Stromal cell of bone marrow (primary cell): ENCODE measurements around the gene IQCH.

Source experiments
- DNase-seq: peaks from one replicate; pipeline ENCODE4 v3.0.0-alpha.2; 2012; ENCODE audit warnings: low read depth

IQCH gene

DNA sequence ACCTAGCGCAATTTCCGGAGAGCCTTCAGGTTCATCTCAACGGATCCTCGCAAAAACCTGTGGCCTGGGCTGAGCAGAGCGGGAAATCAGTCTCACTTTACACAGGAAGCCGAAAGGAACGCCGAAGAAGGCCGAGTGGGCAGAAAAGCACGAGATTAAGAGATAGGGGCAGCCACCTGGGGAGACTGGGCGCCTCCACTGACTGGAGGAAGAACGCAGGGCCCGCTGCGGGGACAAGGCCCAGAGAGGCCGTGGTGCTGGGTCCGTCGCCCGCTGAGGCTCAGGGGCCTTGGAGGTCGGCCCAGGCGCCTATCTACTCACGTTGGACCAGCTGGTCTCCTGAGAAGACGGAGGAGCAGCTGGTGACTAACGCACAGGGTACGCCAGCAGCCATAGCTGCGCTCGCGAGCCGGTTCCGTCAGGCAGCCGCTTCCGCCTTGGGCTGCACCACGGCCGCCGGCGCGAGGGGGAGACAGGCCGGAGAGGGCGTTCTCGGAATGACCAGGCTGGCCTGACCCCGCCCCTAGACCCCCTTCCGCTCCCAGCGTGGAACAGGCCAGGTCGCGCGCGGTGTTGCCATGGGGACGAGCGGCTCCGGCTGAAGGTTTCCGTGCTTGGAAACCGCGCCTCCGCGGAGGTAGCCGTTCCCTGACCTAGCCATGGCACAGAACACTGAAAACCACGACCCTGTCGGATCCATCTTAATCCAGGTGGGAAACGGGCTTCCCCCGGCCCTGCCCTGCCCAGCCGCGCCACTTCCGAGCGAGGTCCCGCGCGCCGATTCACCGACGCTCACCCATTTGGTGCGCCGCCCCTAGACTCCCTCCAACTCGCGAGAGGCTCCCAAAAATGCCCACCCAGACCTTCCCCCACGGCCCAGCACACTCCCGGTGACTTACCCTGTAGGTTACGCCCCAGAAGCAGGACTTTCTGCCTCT lies at the start of gene IQCH, which contains the start of gene AAGAB:
IQCH (plus strand) TSS at position 549 of the 938 bp plus-strand sequence; CDS start at position 660, 111 bp downstream.
AAGAB (minus strand) TSS at position 424 of the 938 bp plus-strand sequence; CDS start at position 394, 30 bp downstream.
- DNase-seq = peak; percentile 94

DNA sequence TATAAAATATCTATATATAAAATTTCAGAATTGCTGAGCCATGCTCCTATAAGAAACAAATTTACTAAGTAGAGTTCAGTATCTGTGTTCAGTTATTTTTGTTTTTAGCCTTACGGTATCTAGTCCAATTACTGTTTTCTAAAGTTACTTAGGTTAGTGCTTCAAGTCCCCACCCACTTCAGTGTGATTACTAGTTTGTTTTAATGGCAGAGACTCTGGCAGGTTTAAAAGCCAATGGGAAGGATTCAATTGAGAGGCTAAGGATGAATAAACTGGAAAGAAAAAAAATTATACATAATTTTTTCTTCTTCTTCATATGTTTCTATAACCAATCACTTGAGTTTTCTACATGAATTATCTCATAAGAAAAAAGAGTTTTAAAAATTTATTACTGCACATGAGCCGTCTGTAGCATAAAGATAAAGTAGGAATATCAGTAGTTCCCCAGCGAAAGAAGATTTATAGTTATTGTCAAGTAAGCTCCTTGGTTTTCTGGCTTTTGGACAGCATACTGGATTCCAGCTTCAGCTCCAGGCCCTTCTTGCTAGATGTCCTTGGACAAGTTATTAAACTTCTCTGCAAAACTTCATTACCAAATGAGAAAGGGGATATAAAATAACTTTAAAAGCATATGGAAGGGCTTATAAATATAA lies 46.9 kb upstream of the IQCH start:
- no peak for DNase-seq

DNA sequence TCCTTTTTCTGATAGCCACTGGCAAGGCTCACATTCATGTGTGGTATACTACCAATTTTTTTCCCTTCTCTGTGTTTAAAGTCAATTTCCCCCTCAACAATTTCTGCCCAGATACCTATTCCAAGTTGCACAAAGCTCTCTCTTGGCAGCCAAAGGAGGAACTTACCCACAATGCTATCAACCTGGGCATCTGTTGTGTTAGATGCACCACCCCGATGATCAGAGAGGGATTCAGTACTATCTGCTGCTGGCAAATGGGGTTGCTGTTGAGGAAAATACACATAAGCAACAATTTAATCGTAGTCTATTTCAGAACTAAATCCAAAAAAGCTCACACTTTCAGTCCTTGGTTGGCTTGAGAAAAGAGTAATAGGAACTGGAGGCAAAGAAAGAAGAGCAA lies 46.2 kb upstream of the IQCH start:
- DNase-seq = no peak

DNA sequence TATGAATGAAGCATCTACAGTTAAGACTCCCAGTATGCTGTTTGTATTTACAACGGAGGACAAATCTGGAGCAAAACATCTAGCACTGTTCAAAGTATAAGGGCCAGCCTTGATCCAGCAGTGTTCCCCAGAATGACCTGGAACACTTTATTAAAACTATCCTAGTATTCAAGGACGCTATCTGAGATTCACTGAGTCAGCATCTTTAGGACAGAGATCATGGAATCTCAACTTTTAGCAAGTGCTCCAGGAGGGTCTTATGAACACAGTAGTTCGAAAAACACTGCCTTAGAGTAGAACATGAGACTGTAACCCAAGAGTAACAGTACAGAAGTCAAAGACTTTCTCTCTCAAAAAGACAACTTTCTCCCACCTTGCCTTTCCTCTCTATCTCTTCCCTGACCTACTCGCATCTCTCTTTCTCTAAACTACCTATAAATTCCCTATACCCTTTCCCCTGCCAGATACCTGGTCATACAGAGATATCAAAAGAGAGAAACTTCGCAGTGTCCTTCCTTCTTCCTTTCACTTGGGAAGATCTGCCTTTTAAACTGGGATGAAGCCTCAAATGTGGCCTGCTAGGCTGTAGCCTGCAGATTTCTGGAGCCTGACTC lies 43.9 kb upstream of the IQCH start:
- DNase-seq = no peak

DNA sequence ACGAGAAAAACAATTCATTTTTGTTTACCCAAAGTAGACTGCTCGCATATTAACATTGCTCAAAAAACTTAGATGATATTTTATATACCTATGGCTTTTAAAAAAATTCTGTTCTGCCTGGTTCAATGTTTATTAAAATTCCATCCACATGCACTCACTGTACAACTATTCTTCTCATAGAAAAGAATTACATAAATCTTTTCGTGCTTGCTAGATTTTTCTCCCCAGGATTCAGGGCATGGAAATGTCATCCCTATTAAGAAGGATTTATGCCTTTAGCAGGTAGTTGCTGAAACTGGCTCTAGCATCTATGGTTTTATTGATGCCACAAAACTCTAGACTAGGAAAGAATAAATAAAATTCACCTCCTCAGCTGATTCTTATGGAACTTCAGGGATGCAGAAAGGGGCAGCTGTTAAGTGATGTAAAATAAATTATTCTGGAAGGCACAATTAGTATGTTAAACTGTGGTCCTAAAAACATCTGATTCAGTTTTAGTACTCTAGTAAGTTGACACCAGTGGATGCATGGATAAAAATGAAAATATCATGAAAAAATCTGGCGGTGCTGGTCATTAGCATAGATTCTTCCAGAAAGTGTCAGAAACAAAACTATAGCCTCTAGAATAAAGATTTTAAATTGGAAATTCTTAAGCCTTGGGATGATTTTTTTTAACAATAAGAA lies 41.8 kb upstream of the IQCH start:
- no peak for DNase-seq

DNA sequence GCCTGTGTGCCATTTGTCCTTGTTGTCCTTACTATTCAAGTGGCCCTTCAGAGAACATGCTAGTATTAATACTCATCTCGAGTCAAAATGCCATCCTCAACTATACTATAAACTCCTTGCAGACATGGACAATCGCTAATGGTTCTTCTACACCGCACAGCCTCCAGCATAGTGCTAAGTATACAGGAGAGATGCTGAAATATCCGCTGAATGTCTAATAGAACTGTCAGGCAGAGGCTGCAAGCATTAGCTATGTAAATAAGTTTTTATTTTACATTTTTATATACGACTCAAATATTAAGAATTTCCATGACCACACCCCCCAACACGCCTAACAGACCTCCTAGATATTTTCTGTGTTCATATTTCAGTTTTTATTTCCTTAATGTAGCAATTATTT lies 39.5 kb upstream of the IQCH start:
- no peak for DNase-seq

DNA sequence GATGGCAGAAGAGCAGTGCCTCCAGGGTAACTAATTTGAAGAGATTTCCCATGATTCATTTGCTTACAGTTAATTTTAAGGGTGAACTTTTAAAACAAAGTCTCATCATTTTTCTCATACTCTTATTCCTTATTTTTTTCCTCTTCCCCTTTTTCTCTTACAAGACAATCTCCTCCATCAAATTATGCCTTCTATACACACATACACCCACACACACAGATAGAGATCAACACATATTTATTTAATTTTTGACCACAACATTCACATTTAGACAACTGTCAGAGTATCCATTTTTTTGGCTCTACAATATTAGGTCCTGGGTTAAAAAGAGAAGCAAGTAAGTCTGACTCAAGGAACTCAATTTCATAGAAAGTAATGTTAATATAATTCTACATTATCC lies 37.7 kb upstream of the IQCH start:
- no peak for DNase-seq

DNA sequence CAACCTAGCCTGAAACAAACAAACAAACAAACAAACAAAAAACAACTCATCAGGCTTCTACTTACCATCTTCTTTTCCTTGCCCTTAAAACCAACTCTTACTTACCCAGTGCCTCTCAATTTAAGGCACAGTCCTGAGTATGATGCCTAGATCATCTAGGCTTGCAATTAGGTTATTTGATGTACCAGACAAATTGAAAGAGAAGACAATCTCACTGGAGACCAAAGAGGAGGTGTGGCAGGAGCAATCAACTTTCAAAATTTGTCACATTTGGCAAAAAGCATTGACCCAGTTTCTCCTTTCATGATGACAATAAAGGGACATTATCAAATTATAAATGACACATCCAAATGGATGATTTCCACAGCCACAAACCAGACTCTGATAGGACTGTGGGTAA lies 36.2 kb upstream of the IQCH start:
- no peak for DNase-seq

DNA sequence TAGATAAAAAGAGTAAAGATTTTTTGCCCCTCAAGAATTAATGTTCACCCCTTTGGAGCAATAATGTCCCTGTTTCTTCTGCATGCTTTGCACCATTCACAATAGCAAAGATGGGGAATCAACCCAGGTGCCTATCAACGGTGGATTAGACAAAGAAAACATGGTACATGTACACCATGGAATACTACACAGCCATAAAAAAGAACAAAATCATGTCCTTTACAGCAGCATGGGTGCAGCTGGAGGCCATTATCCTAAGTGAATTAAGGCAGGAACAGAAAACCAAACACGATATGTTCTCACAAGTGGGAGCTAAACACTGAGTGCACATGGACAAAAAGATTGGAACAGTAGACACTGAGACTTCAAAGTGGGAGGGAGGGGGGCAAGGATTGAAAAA lies 35.3 kb upstream of the IQCH start:
- DNase-seq = no peak

DNA sequence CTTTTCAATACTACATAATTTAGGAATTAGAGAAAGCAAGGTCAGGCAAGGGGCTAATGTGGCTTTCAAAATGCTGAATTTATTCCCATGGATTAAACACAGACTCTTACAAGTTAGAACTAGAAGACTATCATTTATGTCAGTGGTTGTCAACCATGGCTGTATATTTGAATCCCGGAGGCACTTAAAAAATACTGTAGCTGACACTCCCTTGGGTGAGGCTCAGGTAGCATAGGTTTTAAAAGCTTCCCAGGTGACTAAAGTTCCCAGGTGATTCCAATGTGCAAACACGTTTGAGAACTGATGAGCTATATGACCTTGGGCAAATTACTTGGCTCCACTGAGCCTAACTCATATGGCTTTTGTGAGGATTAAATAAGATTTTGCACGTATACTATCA lies 29.7 kb upstream of the IQCH start:
- DNase-seq = no peak

DNA sequence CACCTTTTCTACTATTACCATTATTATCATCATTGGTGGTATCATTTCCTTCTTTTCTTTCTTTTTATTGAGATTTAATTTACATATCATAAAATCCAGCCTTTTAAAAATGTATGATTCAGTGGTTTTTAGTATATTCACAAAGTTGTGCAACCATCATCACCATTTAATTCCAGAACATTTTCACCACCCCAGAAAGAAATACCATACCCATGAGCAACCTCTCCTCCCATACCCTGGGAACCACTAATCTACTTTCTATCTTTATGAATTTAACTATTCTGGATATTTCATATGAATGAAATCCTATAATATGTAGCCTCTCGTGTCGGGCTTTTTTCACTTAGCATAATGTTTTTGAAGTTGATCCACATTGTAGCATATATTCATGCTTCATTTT lies 29.2 kb upstream of the IQCH start:
- peak; percentile 50 for DNase-seq

DNA sequence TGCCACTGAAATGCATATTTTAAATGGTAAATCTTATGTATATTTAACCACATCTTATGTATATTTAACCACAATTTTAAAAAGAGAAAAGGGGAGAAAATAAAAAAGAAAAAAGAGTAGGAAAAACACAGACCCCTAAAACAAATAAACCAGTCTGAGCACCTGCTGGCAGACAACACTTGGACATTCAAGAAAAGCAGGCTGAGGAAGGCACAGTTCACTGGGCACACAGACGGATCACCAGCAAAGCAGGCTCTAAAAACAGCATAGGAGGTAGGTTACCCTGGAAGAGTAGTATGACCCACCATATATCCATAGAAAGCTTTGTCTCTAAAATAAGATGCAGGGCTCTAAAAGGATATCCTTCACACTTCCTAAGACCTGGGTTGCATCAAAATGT lies 27.2 kb upstream of the IQCH start:
- DNase-seq = no peak

DNA sequence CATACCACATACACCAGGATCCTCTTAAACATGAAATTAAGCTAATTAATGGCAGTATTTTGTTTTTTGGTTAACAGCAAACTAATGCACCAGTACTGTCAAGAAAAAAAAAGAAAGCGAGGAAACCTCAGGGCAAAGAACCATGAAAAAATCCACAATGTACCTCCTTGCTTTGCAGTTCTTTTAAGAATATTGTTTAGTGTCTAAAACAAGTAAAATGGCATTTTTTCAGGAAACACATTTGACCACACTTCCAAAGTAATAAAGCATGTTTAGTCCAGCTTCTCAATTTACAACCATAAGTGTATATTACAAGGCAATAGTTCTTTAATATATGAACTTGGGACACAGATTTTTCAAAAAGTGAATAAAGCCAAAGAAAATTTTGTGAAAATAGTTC lies 26.7 kb upstream of the IQCH start:
- no peak for DNase-seq

DNA sequence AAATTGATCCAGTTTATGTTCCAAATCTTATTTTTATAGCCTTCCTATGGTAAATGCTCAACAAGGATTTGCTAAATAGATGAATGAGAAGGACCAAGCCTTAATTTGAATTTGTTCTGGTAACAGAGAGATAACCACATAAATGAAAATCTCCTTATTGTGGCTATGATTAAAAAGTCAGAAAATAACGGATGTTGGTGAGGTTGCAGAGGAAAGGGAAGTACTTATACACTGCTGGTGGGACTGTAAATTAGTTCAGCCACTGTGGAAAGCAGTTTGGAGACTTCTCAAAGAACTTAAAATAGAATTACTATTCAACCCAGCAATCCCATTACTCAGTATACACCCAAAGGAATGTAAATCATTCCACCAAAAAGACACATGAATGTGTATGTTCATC lies 26.3 kb upstream of the IQCH start:
- DNase-seq = no peak

DNA sequence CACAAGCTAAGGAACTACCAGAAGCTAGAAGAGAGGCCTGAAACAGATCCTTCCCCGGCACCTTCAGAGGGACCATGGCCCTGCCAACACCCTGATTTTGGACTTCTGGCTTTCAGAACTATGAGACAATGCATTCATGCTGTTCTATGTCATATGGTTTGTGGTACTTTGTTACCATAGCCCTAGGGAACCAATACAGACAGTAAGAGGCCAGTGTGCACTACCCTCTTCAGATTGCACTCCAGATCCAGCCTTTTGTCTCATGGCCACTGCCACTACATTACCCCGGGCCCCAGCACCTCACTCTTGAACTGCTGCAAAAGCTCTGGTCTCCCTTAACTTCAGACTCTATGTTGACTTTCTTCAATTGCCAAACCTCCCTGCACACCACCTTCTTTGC lies 24.1 kb upstream of the IQCH start:
- DNase-seq = no peak

DNA sequence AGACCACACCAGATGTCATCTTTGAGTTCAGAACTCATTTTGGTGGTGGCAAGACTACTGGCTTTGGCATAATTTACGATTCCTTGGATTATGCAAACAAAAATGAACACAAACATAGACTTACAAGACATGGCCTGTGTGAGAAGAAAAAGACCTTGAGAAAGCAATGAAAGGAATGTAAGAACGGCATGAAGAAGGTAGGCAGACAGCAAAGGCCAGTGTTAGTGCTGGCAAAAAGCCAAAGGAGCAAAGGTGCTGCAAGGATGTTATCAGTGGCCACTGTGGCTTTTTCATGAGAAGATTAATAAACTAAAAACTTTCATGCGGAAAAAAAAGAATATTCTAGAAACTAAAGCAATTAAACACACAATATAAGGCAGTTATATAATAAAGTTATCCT lies 22.0 kb upstream of the IQCH start:
- DNase-seq = no peak

DNA sequence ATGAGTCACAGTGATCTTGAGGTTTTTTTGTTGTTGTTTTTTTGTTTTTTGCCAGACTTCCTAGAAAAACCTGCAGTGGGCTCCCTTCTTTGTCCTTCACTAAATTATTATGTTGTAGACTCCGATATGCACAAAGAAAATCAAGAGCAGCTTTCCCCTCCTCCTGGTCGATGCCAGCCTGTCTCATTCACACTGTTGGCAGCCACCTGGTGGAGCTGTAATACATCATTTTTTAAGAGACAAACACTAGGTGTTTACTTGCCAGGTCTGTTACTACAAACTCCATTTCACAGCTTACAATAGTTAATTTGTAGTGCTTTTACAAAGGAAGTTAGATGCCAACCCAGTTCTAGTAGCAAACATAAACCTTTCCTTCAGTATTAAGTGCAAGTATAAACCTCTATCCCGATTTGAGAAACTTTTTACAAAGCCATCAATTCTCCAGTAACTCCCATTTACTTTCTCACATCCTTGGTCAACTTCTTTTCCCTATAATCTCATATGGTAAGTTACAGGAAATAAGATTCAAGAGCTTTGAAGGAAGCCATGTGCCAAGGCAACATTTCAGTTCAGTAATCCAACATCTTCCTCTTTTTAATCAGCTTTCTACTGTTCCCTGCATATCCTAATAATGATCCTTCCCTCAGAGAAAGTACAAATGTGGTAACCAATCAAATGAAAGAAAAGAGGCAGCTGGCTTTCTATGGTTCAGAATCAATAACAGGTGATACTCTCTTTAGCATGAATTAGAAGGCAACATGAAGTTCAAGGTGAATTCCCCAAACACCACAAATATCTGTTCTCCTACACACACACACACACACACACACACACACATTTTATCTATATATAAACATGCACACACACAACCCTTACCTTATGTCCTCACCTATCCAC lies 14.1 kb upstream of the IQCH start:
- no peak for DNase-seq

DNA sequence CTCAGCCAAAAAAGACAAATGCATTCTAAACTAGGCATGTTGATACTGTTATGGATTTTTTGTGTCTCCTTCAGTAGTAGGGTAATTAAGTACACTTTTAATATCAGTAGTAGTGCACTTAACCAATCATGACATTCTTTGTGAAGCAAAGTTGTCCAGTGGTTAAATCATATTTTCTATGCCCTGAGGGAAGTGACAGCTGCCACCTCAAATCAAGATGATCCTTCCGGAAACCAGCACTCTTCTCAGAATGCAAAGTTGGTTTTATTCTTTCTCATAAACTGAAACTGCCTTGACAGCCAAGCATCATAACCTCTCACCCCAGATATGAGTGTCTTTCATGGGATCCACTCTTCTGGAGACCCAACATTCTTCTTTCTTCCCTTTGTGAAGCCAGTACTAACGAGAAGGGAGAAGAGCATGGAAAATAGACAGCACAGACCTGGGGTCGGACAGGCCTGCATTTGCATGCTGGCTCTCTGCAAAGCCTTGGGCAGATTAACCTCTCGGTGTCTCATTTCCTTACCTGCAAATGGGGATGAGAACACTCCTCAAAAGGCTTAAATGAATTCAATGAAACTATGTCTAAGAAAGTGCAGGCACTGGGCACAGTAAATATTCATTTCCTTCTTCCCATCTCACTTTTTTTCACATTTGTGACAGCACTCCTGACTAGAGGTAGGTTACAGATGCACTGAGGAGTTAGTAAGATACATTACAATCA lies 13.3 kb upstream of the IQCH start:
- no peak for DNase-seq

DNA sequence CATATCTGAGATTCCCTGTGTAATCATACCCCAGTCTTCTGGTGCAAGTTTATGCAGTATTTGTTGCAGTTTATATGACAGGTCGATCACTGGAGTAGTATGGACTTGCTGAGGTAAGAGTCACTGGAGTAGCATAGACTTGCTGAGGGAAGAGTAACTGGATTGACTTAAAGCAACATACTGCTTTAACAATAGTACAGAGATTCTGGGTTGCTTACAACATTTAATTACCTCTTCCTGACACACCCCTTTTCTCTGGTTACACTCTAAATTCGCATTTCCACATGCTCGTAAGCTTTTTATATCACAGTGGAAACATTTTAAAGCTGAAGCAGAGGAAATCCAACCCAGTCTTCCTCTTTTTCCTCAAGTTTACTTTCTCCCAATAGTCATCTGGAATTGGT lies 11.9 kb upstream of the IQCH start:
- peak; percentile 26 for DNase-seq

DNA sequence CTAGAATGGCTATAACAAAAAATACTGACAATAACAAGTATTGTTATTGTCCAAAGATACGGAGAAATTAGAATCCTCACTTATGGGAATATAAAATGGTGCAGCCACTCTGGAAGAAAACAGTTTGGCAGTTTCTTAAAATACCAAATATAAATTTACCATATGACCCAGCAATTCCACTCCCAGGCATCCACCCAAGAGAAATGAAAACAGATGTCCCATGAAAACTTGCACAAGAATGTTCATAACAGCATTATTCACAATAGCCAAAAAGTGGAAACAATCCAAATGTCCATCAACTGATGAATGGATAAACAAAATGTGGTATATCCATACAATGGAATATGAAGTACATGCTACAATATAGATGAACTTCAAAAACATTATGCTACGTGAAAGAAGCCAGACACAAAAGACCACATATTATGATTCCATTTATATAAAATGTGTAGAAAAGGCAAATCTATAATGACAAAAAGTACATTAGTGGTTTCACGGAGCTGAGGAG lies 9.6 kb upstream of the IQCH start:
- DNase-seq = peak; percentile 70
